NCI-H524 (cell line): ENCODE measurements around the gene RERE.
"Not testable (repeated sequence)": the region's sequence is repeated elsewhere in the genome, so short reads cannot be mapped to it uniquely, and the experiment has no call there.

Experiments
- DNase-seq, 2 experiments: peaks; one replicate each; lab custom pipeline; 2025; lab: John Stamatoyannopoulos, UW

The RERE gene

GRCh38 chr1:8455700-8456307 is 361.6 kb downstream of the RERE start:
- DNase-seq = no peak

- no peak for DNase-seq
Observed at GRCh38 chr1:8450312-8450711, 367.1 kb downstream of the RERE start.

GRCh38 chr1:8448911-8449661 is 368.4 kb downstream of the RERE start:
- DNase-seq = no peak

- DNase-seq = not testable (repeated sequence)
Observed at GRCh38 chr1:8448505-8448904, 368.9 kb downstream of the RERE start.

- no peak for DNase-seq
Observed at GRCh38 chr1:8447616-8448150, 369.8 kb downstream of the RERE start.

GRCh38 chr1:8446119-8446518 is 371.3 kb downstream of the RERE start:
- not testable (repeated sequence) for DNase-seq

- DNase-seq = peak in 1 of 2 experiments; percentile 4
Observed at GRCh38 chr1:8443558-8444194, 373.8 kb downstream of the RERE start.

GRCh38 chr1:8441426-8441825 is 376.0 kb downstream of the RERE start:
- no peak for DNase-seq

- peak; percentile 24 to 70 for DNase-seq
Observed at GRCh38 chr1:8439015-8439702, 378.3 kb downstream of the RERE start.

GRCh38 chr1:8438489-8438888 is 379.0 kb downstream of the RERE start:
- DNase-seq = no peak

GRCh38 chr1:8437347-8437746 is 380.1 kb downstream of the RERE start:
- no peak for DNase-seq

- DNase-seq = no peak
Observed at GRCh38 chr1:8435569-8436071, 381.8 kb downstream of the RERE start.

- no peak for DNase-seq
Observed at GRCh38 chr1:8434101-8434500, 383.3 kb downstream of the RERE start.

GRCh38 chr1:8431784-8432183 is 385.7 kb downstream of the RERE start:
- no peak for DNase-seq

GRCh38 chr1:8431019-8431418 is 386.4 kb downstream of the RERE start:
- DNase-seq = no peak

- no peak for DNase-seq
Observed at GRCh38 chr1:8430476-8430875, 387.0 kb downstream of the RERE start.

- DNase-seq = no peak
Observed at GRCh38 chr1:8429549-8430110, 387.8 kb downstream of the RERE start.

- no peak for DNase-seq
Observed at GRCh38 chr1:8428441-8428840, 389.0 kb downstream of the RERE start.

- DNase-seq = no peak
Observed at GRCh38 chr1:8427986-8428385, 389.5 kb downstream of the RERE start.

- peak in 1 of 2 experiments; percentile 22 for DNase-seq
Observed at GRCh38 chr1:8427493-8427892, 389.9 kb downstream of the RERE start.

- no peak for DNase-seq
Observed at GRCh38 chr1:8426996-8427395, 390.4 kb downstream of the RERE start.

- DNase-seq = no peak
Observed at GRCh38 chr1:8425781-8426161, 391.7 kb downstream of the RERE start.
